ENCODE measurements around the gene SSBP2.

Gene SSBP2

DNA sequence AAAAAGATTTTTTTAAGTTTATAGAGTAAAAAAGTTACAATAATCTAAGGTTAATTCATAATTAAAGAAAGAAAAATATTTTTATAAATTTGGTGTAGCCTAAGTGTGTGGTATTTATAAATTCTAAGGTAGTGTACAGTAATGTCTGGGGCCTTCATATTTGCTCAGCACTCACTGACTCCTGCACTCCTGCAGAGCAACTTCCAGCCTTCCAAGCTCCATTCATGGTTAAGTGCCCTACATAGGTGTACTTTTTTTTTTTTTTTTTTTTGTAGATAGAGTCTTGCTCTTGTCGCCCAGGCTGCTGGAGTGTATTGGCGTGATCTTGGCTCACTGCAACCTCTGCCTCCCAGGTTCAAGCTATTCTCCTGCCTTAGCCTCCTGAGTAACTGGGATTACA is 367.0 kb downstream of the SSBP2 start:
- no peak overlapping the region for H3K4me3 ChIP-seq (ENCODE audit: low read length)
- DNase-seq (ENCODE audit: low read depth): no peak
- TF ChIP-seq CTCF (IDR thresholded peaks at IDR 0.05; ENCODE audit: insufficient read depth, low read depth, low read length, missing control alignments): no peak

- H3K4me3 ChIP-seq (ENCODE audit: low read length): no peak overlapping the region
- no peak for TF ChIP-seq CTCF (IDR thresholded peaks at IDR 0.05; ENCODE audit: insufficient read depth, low read depth, low read length, missing control alignments)
- no peak for DNase-seq (ENCODE audit: low read depth)
These were observed 379.5 kb downstream of the SSBP2 start for GRCh38 chr5:81371354-81371876.

- no peak for DNase-seq (ENCODE audit: low read depth)
- no peak for TF ChIP-seq CTCF (IDR thresholded peaks at IDR 0.05; ENCODE audit: insufficient read depth, low read depth, low read length, missing control alignments)
- no peak overlapping the region for H3K4me3 ChIP-seq (ENCODE audit: low read length)
These were observed 380.0 kb downstream of the SSBP2 start for GRCh38 chr5:81370912-81371311.

GRCh38 chr5:81365541-81365940 is 385.4 kb downstream of the SSBP2 start:
- no peak for DNase-seq (ENCODE audit: low read depth)
- no peak for TF ChIP-seq CTCF (IDR thresholded peaks at IDR 0.05; ENCODE audit: insufficient read depth, low read depth, low read length, missing control alignments)
- no peak overlapping the region for H3K4me3 ChIP-seq (ENCODE audit: low read length)

GRCh38 chr5:81363093-81363871 is 387.6 kb downstream of the SSBP2 start:
- DNase-seq (ENCODE audit: low read depth): peak; percentile 11
- TF ChIP-seq CTCF (IDR thresholded peaks at IDR 0.05; ENCODE audit: insufficient read depth, low read depth, low read length, missing control alignments): no peak
- H3K4me3 ChIP-seq (ENCODE audit: low read length): no peak overlapping the region

All from epithelial cell of esophagus (primary cell).